Activated T-cell treated with anti-CD3 and anti-CD28 coated beads for 4 hours (primary cell): ENCODE measurements around the gene SLC5A9.

Source experiments
- DNase-seq: peaks from one replicate; pipeline ENCODE4 v3.0.0-alpha.2; 2020

The SLC5A9 gene

DNA sequence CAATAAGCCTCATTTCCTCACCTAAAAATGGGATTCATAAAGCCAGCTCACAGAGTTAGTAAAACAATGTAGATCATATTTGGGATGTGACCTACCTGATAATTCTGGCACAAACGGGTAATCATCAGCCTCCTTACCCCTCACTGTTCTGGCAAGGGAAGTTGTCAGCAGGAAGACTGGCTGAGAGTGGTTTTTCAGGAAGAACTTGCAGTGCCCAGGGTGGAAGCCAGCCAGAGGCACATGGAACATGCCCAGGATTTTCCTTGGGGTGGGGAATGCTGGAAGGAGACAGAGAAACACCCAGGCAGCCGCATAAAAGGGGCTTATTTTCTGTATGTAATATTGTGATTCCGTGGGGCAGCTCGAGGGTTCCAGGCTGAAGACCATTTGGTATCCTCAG, 7.7 kb upstream of the SLC5A9 start:
- DNase-seq: no peak

GRCh38 chr1:48215222-48215621, 7.3 kb upstream of the SLC5A9 start:
- no peak for DNase-seq

DNA sequence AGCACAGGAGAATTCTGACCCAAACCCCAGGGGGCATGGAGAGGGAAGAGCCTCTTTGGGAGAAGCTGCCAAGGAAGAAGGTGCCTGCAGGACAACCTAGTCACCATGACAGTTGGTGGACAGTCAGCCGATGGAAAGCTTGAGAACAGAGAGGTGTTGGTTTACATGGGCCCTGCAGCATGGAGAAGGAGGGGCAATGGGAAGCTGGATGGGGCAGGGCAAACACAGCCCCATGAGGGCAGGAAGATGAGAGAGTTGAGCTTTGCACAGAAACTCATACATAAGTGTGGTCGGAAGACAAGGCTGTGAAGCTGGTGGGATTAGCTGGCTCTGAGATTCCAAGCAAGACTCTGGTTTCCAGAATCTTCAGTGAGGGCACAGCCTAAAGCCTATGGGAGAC, 6.6 kb upstream of the SLC5A9 start:
- DNase-seq: no peak

DNA sequence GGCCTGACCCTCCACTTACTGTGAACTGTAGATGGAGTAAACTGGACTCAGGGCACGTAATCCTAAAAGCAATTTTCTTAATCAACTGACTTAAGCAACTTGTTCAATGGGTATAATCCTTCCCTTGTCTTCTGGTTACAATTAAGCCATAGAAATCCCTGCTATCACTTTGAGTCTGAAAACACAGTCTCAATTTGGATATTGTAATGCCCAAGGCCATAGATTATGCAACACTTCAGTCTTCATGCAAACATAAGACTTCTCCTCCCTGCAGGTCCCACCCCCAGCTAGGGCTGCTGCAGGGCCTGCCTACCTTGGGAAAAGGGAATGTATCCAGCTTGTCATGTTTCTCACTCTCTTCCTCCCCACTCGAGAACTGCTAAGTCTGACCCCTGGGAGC, 6.2 kb upstream of the SLC5A9 start:
- DNase-seq: no peak

DNA sequence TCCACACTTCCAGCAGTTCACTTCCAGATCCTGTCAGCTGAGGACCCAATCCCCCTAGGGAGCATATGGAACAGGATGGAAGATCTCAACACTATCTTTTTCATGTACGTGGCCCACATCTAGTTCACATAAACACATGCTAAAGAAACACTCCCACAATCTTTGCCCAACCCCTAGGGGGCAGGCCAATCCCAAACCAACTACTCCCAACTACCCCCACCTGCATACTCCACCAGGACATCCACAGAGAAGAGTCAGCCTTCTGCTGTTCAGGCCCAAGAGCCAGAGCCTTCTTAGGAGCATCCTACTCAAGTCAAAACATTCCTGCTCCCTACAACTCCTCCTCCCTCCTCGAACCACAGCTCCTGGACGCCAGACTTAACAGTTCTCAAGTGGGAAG, 5.6 kb upstream of the SLC5A9 start:
- DNase-seq: no peak

DNA sequence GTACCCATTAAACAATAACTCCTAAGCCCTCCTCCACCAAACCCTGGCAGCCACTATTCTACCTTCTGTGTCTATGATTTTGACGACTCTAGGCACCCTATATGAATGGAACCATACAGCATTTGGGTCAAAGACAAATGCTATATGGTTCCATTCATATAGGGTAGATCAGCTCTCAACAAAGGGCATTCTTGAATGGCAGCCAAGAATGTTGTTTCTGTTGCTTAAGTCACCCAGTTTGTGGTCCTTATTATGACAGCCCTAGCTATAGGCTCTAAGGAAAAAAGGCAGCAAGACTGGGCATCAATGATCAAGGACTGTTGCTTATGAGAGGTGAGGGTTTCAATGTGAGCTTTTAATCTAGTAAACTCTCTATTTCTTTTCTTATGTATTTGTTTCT, 4.7 kb upstream of the SLC5A9 start:
- DNase-seq: no peak

- no peak for DNase-seq
Observed at GRCh38 chr1:48219803-48220202, 2.7 kb upstream of the SLC5A9 start.

DNA sequence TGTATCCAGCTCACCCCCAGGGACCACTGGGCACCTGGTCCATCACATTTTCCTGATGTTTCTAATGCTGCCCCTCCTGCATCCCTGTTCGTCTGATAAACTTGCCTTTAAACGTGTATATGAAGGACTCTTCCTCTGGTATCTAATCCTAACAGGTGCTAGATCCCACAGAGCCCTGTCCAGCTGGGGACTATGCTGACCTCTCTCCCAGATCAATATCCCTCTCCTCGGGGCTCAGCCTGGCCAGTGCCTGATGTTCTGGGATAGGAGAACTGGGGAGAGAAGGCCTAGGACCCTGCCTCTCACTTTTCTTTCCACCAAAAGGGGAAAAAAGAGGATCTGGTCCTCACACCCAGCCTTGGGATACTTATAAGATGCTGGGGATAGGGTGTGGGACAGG, 1.4 kb upstream of the SLC5A9 start:
- DNase-seq: no peak

- DNase-seq: no peak
Observed at GRCh38 chr1:48221657-48222056, 859 bp upstream of the SLC5A9 start.

GRCh38 chr1:48223366-48224240, 1.1 kb downstream of the SLC5A9 start:
- no peak for DNase-seq

DNA sequence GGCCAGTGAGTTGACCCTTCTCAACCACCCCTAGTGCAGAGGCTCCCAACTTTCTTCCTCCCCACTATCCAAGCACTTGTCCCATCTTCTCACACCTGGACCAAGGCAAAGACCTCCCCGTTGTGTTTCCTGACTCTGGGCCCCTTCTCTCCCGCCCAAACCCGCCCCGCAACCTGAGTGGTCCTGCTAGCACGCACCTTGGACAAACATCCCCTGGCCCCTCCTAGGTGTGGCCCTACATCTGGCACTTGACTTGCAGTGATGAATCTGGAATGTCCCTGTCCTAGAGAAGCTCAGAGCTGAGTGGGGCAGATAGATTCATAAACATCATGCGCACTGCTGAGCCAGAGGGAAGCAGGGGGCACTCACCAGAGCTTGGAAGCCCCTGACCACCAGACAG, 2.3 kb downstream of the SLC5A9 start:
- no peak for DNase-seq

DNA sequence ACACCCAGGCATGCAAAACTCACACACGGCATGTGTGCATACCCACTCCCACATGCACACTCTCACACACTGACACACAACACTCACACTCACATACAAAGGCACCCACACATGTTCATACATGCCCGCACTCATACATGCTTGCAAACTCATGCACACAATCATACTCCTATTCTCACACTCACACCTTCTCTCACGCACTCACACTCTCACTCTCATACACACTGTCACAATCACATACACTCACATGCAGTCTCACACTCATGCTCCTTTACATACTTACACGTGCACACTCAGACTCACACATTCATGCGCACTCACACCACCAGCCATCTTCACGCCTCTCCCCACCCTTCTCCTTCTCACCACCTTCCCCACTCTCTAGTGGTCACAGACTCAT, 3.1 kb downstream of the SLC5A9 start:
- no peak for DNase-seq

DNA sequence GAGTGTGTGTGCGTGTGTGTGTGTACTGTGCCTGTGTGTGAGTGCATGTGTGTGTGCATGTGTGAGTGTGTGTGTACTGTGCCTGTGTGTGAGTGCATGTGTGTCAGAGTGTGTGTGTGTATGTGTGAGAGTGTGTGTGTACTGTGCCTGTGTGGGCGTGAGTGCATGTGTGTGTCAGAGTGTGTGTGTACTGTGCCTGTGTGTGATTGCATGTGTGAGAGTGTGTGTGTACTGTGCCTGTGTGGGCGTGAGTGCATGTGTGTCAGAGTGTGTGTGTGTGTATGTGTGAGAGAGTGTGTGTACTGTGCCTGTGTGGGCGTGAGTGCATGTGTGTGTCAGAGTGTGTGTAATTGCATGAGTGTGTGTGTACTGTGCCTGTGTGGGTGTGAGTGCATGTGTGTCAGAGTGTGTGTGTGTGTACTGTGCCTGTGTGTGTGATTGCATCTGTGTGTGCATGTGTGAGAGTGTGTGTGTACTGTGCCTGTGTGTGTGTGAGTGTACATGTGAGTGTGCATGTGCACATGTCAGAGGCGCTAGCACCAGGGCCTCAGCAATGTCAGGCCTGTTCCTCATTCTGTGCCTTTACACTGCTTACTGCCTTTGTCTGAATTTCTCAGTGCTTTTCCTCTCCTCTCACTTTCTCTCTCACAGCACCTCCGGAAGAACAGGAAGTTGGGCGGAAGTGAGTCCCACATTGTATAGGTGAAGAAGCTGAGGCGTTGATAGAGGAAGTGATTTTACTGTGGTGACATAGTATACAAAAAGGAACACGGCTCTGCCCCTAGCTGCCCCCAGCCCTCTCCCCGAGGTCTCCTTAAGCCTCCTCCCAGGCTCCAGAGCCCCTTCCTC, 4.9 kb downstream of the SLC5A9 start:
- DNase-seq: no peak

- no peak for DNase-seq
Observed at GRCh38 chr1:48228156-48228555, 5.6 kb downstream of the SLC5A9 start.

- DNase-seq: no peak
Observed at GRCh38 chr1:48229317-48229716, 6.8 kb downstream of the SLC5A9 start.

DNA sequence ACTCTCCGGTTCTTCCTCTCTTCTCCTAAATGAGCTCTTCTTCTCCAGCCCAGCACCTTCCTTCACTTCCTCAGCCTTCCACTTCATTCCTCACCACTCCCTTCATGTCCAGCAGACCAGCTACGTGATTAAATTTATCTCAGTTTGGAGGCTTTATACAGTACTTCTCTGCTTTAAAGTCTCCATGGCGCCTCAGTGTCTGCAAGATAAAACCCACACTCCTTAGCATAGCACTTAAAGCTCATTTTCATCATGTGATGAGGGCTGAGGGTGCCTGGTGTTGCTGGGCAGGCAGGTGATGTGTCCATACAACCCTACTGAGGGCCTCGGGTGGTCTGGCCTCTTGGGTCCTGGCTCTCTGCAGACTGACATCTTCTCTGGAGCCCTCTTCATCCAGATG, 7.7 kb downstream of the SLC5A9 start:
- DNase-seq: no peak

GRCh38 chr1:48232722-48233121, 10.2 kb downstream of the SLC5A9 start:
- DNase-seq: no peak

DNA sequence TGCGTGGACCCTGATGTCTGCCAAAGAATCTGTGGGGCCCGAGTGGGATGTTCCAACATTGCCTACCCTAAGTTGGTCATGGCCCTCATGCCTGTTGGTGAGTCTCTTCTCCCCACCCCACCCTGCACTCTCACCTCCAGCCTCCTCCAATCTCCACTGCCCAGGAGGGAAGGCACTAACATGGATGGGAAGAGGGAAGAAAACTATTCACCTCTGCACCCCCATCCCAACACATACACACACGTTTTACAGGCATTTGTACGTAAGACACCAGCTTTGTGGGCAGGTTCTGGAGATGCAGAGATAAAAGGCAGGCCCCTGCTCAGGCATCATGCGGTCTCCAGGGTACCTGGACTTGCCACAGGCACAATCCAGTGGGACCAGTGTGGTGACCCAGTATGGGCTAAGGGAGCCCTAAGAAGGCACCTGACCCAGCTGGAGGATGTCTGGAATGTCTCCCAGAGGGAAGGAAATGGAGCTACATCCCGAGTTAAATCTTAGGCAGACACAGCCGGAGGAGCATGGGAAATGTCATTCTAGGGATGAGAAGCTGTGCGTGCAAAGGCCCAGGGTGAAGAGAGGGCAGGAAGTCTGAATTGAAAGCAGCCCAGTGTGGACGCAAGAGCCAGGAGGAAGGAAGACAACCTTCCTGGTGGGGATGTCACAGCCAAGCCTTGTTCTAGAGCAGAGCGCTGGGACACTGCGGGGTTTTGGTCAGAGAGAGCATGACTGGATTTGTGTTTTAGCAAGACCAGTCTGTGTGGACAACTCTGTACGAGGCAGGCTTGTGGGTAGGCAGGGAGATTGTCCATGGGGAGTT, 11.4 kb downstream of the SLC5A9 start:
- no peak for DNase-seq

GRCh38 chr1:48235652-48236051, 13.1 kb downstream of the SLC5A9 start:
- no peak for DNase-seq

GRCh38 chr1:48236716-48237470, 14.4 kb downstream of the SLC5A9 start:
- DNase-seq: no peak

- DNase-seq: no peak
Observed at GRCh38 chr1:48242141-48242736, 19.7 kb downstream of the SLC5A9 start.

- DNase-seq: no peak
Observed at GRCh38 chr1:48245106-48245505, 22.6 kb downstream of the SLC5A9 start.
